ENCODE results near the gene BAG3.

BAG3 gene

DNA sequence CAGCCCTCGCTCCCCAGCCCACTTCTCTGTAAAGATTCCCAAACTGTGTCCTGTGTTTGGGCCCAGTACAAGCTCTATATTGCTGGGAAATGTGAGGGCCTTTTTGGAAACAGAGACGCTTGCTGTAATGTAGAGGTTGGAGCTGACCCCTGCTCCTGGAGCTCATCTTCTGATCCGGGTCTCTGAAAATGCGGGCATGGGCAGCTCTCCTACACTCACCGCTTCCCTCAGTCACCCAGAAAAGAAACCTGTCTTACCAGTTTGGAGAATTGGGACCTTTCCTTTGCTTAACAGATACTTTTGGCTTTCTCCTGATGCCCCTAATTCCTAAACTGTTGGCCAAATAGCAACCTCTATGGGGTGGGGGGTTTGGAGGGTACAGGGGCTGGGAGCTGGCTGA lies 18.2 kb downstream of the BAG3 start:
- no peaks in the 10 kb centered on the region for H3K27me3 Mint-ChIP-seq
- DNase-seq (no peak), ATAC-seq (no peak)
- no peak overlapping the region for H3K4me3 Mint-ChIP-seq
- H3K4me1 Mint-ChIP-seq: peaks cover 30% of the 10 kb centered on the region
- no peaks in the 10 kb centered on the region for H3K9me3 Mint-ChIP-seq
- no peak overlapping the region for H3K27ac Mint-ChIP-seq

DNA sequence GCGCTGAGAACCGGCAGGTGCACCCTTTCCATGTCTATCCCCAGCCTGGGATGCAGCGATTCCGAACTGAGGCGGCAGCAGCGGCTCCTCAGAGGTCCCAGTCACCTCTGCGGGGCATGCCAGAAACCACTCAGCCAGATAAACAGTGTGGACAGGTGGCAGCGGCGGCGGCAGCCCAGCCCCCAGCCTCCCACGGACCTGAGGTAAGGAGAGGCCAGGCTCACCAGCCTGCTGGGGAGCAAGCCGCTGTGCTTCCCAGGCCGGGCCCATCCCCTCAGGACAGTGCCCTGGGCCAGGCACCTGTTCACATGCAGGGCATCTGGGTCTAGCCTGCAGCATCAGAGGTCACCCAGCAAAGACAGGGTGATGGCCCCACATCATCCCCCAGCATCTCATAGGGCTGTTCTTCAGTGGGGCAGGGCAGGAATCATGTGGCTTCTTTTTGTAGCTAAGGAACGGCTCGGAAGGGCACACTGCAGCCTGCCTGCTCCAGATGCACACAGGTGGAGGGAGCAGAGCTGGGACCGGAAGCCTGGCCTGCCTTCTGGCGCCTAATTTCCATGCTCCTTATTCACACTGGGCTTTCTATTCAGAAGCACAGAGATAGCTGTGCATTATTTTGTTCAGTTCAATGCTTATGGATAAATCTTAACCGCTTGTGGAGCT lies 18.9 kb downstream of the BAG3 start:
- Mint-ChIP-seq H3K27me3 (no peaks in the 10 kb centered on the region), H3K4me1 (peaks cover 24% of the 10 kb centered on the region), H3K4me3 (no peak overlapping the region), H3K9me3 (no peaks in the 10 kb centered on the region), H3K27ac (no peak overlapping the region)
- ATAC-seq (no peak), DNase-seq (no peak)

DNA sequence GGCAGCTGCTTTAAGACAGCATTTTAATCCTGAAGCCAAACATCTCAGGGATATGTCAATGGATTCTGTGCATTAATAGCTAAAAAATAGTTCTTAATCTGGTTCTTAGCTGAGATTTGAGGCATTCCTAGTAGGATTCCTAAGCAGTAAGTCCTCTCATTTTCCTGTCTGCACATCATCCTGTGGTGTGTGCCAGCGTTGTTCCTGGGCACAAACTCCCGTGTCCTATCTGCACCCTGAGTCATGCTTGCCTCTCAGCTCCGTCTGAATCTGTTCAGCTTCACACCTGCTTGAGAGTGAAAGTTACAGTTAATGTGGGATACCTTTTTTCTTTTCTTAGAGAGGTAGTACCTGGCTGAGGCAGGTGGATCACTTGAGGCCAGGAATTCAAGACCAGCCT lies 19.5 kb downstream of the BAG3 start:
- H3K27ac Mint-ChIP-seq: no peak overlapping the region
- no peak for DNase-seq
- no peaks in the 10 kb centered on the region for H3K27me3 Mint-ChIP-seq
- H3K9me3 Mint-ChIP-seq: no peaks in the 10 kb centered on the region
- H3K4me3 Mint-ChIP-seq: no peak overlapping the region
- no peak for ATAC-seq
- peaks cover 23% of the 10 kb centered on the region for H3K4me1 Mint-ChIP-seq

DNA sequence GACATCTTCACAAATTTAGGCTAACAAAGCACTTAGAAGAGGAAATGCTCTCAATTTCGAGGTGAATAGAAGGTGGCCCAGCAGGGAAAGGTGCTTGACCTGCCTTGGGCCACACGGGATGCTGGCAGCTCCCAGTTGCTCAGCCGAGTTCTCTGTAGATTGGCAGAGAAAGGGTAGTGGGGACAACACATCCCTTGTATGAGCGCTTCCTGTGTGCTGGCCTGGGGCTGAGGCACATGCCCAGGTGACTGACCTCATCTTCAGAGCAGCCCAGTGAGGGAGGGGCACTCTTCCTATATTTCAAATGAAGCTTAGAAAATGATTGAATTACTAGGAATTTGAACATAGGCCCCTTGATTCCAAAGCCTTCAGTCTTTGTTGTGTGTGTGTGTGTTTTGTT lies 20.2 kb downstream of the BAG3 start:
- H3K27ac Mint-ChIP-seq: no peak overlapping the region
- peaks cover 17% of the 10 kb centered on the region for H3K4me1 Mint-ChIP-seq
- no peak overlapping the region for H3K4me3 Mint-ChIP-seq
- no peaks in the 10 kb centered on the region for H3K9me3 Mint-ChIP-seq
- no peak for DNase-seq
- no peaks in the 10 kb centered on the region for H3K27me3 Mint-ChIP-seq
- no peak for ATAC-seq

DNA sequence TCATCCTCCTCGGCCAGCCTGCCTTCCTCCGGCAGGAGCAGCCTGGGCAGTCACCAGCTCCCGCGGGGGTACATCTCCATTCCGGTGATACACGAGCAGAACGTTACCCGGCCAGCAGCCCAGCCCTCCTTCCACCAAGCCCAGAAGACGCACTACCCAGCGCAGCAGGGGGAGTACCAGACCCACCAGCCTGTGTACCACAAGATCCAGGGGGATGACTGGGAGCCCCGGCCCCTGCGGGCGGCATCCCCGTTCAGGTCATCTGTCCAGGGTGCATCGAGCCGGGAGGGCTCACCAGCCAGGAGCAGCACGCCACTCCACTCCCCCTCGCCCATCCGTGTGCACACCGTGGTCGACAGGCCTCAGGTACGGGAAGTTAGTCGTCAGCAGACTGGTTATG lies 21.1 kb downstream of the BAG3 start:
- H3K9me3 Mint-ChIP-seq: no peaks in the 10 kb centered on the region
- ATAC-seq: no peak
- H3K4me1 Mint-ChIP-seq: peaks cover 8% of the 10 kb centered on the region
- DNase-seq: no peak
- peak overlapping the region in 1 of 2 donors; percentile 59 for H3K27ac Mint-ChIP-seq
- H3K4me3 Mint-ChIP-seq: no peak overlapping the region
- H3K27me3 Mint-ChIP-seq: no peaks in the 10 kb centered on the region

DNA sequence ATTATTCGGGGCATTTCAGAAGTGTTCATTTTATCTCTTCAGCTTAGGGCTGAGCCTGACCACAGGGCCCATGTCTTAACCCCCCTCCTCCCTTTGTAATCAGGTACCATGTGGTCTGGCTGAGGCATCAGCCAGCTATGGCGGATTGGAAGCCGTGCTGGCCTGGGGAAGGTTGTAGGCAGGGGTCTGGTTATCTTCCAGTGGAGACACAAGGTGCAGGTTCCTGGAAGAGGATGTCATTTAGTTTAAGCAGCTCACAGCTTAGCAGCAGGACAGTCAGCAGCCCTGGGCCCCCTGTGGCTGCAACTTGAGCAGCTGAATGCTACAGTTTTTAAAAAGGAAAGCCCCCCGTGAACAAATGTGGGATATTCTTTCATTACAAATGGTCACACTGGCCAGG lies 22.1 kb downstream of the BAG3 start:
- Mint-ChIP-seq H3K4me3 (no peak overlapping the region), H3K4me1 (no peaks in the 10 kb centered on the region), H3K27me3 (no peaks in the 10 kb centered on the region), H3K27ac (peak overlapping the region in 1 of 2 donors; percentile 74), H3K9me3 (no peaks in the 10 kb centered on the region)
- DNase-seq (no peak), ATAC-seq (no peak)

DNA sequence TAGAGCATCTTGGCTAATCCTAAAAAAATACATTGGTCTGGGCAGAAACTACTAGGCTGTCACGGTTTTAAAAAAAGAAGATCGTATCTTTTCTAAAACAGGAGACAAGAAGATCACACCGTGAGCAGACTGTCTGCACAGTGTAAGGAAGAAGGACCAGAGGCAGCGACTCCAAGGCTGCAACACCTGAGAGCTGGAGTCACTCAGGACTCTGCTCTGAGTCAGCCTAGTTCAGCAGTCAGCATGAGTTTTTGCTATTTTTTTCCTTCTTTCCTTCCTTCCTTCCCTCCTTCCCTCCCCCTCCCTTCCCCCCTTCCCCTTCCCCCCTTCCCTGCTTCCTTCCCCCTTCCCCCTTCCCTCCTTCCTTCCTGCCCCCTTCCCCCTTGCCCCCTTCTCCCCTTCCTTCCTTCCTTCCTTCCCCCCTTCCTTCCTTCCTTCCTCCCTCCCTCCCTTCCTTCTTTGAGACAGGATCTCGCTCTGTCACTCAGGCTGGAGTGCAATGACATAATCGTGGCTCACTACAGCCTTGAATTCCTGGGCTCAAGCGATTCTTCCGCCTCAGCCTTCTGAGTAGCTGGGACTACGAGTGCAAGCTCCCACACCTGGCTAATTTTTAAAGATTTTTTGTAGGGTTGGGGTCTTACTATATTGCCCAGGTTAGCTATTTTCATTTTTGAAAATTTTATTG lies 24.4 kb downstream of the BAG3 start:
- ATAC-seq (no peak), DNase-seq (no peak)
- Mint-ChIP-seq H3K27ac (peak overlapping the region in 1 of 2 donors; percentile 12), H3K4me1 (peaks cover 7% of the 10 kb centered on the region), H3K9me3 (no peaks in the 10 kb centered on the region), H3K4me3 (no peak overlapping the region), H3K27me3 (no peaks in the 10 kb centered on the region)

DNA sequence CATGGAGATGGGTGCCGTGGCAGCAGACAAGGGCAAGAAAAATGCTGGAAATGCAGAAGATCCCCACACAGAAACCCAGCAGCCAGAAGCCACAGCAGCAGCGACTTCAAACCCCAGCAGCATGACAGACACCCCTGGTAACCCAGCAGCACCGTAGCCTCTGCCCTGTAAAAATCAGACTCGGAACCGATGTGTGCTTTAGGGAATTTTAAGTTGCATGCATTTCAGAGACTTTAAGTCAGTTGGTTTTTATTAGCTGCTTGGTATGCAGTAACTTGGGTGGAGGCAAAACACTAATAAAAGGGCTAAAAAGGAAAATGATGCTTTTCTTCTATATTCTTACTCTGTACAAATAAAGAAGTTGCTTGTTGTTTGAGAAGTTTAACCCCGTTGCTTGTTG lies 25.9 kb downstream of the BAG3 start:
- no peak for DNase-seq
- Mint-ChIP-seq H3K4me3 (no peak overlapping the region), H3K27ac (no peak overlapping the region), H3K27me3 (no peaks in the 10 kb centered on the region), H3K9me3 (no peaks in the 10 kb centered on the region), H3K4me1 (peaks cover 22% of the 10 kb centered on the region)
- ATAC-seq: no peak

DNA sequence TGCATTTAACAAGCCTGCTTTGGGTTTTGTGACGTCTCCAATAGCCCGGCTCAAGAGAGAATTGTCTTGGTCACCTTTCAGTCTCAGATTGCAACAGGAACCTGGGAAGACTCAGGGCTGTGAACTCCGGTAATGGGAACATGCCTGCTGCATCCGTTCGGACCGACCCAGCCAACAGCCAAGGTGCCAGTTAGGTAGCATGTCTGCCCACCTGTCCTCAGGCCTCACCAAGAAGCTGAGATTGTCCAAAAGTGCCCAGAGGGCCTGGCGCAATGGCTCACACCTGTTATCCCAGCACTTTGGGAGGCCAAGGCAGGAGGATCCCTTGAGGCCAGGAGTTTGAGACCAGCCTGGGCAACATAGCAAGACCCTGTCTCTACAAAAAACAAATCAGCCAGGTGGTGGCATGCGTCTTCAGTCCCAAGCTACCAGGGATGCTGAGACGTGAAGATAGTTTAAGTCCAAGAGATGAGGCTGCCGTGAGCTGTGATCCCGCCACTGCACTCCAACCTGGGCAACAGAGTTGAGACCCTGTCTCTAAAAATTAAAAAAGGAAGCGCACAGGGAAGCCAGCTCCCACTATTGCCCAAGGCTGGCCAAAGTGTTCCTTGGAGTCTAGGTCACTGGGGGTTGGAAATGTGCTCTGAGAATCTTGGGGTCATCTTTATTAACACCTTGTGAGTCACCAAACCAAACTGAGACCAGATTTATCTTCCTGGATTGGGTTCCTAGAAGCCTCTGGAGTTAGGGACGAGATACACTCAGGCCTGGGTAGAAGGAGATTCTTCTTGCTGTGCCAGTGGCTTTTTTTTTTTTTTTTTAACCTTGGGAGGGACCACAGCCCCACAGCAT lies 26.9 kb downstream of the BAG3 start:
- Mint-ChIP-seq H3K4me1 (peaks cover 28% of the 10 kb centered on the region), H3K9me3 (no peaks in the 10 kb centered on the region), H3K27ac (no peak overlapping the region), H3K27me3 (no peaks in the 10 kb centered on the region), H3K4me3 (no peak overlapping the region)
- ATAC-seq (no peak), DNase-seq (no peak)

DNA sequence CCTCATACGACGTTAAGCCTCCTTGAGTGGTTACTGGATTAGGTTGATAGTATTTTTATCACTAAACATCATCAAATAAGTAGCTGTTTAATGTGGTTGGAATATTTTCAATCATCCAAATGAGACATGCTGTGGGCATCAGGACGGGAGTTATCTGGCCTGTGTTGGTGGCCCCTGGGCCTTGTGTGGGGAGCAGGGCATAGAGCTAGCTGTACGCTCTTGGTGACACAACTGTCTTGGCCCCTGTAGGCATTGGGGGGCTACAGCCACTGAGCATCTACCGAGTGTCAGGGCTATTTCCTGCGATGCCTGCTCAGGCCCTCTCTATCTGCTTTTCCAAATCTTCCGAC lies 28.3 kb downstream of the BAG3 start:
- Mint-ChIP-seq H3K4me1 (peaks cover 28% of the 10 kb centered on the region), H3K27me3 (no peaks in the 10 kb centered on the region), H3K27ac (no peak overlapping the region), H3K9me3 (no peaks in the 10 kb centered on the region), H3K4me3 (no peak overlapping the region)
- ATAC-seq (no peak), DNase-seq (no peak)

DNA sequence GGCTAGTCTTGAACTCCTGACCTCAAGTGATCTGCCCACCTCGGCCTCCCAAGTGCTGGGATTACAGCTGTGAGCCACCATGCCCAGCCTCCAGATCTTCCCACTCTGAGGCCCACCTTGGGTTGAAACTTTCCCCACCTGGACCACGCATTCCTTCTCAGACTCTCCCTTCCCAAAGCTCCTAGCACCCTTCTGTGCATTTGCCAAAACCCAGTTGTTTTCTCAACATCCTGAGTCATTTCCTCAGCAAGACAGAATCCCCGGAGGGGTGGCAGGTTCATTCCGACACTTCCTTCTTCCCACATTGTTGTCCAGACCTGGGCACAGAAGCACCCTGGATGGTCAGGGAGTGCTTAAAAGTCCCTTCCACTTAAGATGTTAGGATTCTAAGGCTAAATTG lies 28.9 kb downstream of the BAG3 start:
- H3K27me3 Mint-ChIP-seq: no peaks in the 10 kb centered on the region
- H3K4me1 Mint-ChIP-seq: peaks cover 28% of the 10 kb centered on the region
- no peak overlapping the region for H3K27ac Mint-ChIP-seq
- no peak for ATAC-seq
- no peak overlapping the region for H3K4me3 Mint-ChIP-seq
- no peak for DNase-seq
- no peaks in the 10 kb centered on the region for H3K9me3 Mint-ChIP-seq

DNA sequence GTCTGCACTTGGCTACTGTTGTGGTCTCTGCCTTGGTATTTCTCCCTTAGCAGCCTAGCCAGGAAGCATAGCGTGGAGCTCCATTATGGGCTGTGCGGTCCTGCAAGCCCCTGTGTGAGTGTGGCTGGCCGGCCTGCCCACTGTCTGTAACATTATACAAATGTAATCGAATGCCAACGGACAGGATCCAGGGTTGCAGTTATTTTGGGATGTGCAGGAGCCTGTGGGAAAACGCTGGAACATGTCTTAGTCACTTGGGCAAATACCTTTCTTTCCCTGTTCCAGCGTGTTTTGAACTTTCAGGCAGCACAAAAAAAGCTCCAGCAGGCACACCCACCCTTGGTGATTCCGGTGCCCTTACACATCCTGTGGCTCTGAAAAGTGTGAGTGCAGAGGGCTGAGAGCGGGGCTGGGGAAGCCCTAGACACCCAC lies 29.5 kb downstream of the BAG3 start:
- Mint-ChIP-seq H3K27me3 (no peaks in the 10 kb centered on the region), H3K27ac (peak overlapping the region in 1 of 2 donors; percentile 74), H3K4me1 (peaks cover 28% of the 10 kb centered on the region), H3K9me3 (no peaks in the 10 kb centered on the region), H3K4me3 (no peak overlapping the region)
- DNase-seq (no peak), ATAC-seq (no peak)

DNA sequence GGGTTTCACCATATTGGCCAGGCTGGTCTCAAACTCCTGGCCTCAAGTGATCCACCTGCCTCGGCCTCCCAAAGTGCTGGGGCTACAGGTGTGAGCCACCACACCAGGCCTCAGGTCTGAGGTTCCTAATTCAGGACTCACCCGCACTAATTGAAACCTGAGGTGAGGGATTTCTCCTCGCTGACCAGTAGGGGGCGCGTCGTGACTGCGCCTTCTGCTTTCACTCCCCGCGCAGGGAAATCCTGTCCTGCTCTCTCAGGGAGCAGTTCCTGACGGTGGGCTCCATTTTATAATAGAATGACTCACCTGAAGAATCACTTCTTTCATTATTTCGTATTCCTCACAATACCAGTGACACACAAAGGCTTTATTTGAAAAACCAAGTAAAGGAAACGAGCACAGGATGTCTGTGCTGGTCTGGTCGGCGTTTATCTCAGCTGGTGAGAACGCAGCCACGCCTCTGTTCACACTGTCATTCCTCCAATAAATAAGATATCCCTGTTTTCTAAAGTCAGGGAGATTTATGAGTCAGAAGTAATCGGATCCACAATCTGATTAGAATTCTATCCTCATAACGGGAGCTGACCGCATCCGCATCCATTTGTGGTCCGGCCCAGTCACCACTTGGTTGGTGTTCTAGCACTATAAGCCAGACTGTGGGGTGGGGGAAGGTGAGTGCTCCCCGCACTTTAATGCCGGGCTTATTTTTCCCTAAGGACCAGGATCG lies 35.4 kb downstream of the BAG3 start:
- Mint-ChIP-seq H3K4me3 (peak overlapping the region; percentile 51 to 67), H3K9me3 (no peaks in the 10 kb centered on the region), H3K4me1 (peaks cover 32% of the 10 kb centered on the region), H3K27me3 (no peaks in the 10 kb centered on the region), H3K27ac (peak overlapping the region; percentile 64 to 72)
- ATAC-seq (peak; percentile 93), DNase-seq (peak; percentile 77 to 89)

DNA sequence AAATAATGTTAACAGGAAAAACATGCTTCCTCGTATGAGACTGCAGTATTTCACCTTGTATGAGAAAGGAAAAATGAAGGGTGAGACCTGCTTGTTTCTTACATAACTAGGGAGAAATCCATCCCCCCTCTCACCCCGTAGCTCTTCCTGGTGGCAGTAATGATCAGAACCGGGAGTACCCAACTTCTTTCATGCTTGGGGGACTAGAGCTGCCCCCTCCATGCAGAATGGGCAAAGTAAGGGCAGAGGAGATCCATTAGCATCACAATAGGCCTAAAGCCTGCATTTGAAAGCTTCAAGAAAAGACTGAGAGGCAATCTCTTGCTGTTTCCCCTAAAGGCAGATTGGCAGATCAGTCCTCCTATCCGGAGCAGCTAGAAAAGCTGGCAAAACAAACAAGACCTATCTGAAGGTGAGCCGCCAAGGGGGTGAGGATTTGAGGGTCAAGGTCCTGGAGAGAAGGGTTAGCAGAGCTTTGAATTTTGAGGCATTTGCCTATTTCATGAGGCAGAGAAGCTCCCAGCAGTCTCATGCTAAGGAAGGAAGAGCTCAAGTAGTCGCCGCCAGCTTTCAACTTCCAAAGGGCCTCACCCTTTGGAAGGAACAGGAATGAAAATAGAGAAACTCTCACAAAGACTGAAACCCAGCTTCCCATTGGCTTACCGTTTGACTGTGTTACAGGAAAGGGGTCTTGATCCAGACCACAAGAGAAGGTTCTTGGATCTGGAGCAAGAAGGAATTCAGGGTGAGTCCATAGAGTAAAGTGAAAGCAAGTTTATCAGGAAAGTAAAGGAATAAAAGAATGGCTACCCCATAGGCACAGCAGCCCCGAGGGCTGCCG lies 36.2 kb downstream of the BAG3 start:
- DNase-seq (no peak), ATAC-seq (no peak)
- peak overlapping the region in 1 of 2 donors; percentile 67 for H3K4me3 Mint-ChIP-seq
- no peaks in the 10 kb centered on the region for H3K27me3 Mint-ChIP-seq
- H3K27ac Mint-ChIP-seq: peak overlapping the region; percentile 64 to 72
- H3K9me3 Mint-ChIP-seq: no peaks in the 10 kb centered on the region
- H3K4me1 Mint-ChIP-seq: peaks cover 24% of the 10 kb centered on the region

DNA sequence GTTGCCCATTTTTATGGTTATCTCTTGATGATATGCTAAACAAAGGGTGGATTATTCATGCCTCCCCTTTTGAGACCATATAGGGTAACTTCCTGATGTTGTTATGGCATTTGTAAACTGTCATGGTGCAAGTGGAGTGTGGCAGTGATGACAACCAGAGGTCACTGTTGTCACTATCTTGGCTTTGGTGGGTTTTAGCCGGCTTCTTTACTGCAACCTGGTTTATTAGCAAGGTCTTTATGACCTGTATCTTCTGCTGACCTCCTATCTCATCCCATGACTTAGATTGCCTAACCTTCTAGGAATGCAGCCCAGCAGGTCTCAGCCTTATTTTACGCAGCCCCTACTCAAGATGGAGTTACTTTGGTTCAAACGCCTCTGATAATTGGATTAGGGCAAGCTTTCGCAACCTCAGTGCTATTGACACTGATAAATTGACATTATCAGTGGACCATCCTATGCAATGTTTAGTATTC lies 36.9 kb downstream of the BAG3 start:
- Mint-ChIP-seq H3K4me3 (no peak overlapping the region), H3K9me3 (no peaks in the 10 kb centered on the region), H3K27ac (no peak overlapping the region), H3K27me3 (no peaks in the 10 kb centered on the region), H3K4me1 (peaks cover 20% of the 10 kb centered on the region)
- no peak for DNase-seq
- ATAC-seq: peak; percentile 31
